Cardiac septum (tissue), 1 donor: ENCODE results near the gene FARP2. TPM values are rescaled to one million over a fixed set of nuclear protein-coding genes. Genes with fewer than 3 reads are reported as not detected.
"Not testable (repeated sequence)": the region's sequence is repeated elsewhere in the genome, so short reads cannot be mapped to it uniquely, and the experiment has no call there.

ENCODE experiments used
- DNase-seq: peaks from one replicate; pipeline ENCODE4 v3.0.0-alpha.2; 2020; ENCODE audit warnings: low spot score
- intact Hi-C: fragments of 100-400 bp; cut with DNase I; formaldehyde crosslinking; loops from one replicate; pipeline ENCODE4 v1.14.0; 2022
- total RNA-seq: library from RNA; stranded (reverse); fragmentation: NEBNext Ultra II Directional; extraction: Animal tissue kit (Norgen Biotek cat#: 25700); gene quantifications from one replicate; pipeline ENCODE4 v1.2.1, GENCODE V29; 2021
- donor health status: DM: no; HTN: no; CAD: no.

The FARP2 gene
- total RNA-seq, 1 donor from 2014 or later, result 24.4 TPM

GRCh38 chr2:241508240-241509154 is 152.4 kb downstream of the FARP2 start, which contains the start of gene STK25:
Gene STK25, minus strand, starts transcription at chr2:241508584. Its CDS starts 549 bp downstream, at chr2:241508035.
- intact Hi-C loops, result loop anchor here (5.0 to 10.0 kb wide), 4 partner anchors 49 to 154 kb away; partner anchors contain the start of genes ATG4B, BOK, FARP2 and THAP4
- peak; percentile 98 for DNase-seq

DNA sequence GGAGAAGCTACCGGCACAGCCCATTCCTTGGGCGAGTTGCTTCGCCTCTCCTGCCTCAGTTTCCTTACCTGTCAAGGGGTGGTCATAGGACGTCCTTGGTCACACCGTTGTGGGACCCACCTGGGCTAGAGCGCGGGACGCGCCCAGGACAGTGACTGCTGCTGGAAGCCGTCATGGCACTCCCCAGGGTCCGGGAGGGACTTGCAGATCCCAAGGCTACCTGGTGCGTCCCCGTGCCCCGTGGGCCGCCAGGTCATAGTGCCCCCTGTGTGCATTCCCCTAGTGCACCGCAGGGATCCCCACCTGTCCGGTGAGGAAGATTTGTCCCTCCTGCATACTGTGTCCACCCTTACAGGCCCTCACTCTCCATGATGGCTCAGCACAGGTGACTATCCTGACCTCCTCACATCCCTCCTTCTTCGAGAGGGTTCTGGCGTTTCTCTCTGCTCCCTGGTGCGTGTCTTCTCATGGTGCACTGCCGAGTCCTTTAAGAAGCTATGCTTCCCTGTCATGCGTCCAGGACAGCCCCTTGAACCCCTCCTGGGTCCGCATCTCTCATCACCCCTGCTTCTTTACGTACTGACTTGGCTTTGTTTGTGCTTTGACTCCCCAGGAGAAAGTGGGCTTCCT is 153.2 kb downstream of the FARP2 start:
- no peak for DNase-seq
- intact Hi-C loops, result loop anchor here (5.0 to 10.0 kb wide), 4 partner anchors 48 to 154 kb away; partner anchors contain the start of genes ATG4B, BOK, FARP2 and THAP4

- no peak for DNase-seq
- intact Hi-C loops, result no loop called here
Observed at GRCh38 chr2:241511091-241511741, 155.1 kb downstream of the FARP2 start.

GRCh38 chr2:241514553-241514952 is 158.5 kb downstream of the FARP2 start:
- intact Hi-C loops, result no loop called here
- DNase-seq, result no peak

DNA sequence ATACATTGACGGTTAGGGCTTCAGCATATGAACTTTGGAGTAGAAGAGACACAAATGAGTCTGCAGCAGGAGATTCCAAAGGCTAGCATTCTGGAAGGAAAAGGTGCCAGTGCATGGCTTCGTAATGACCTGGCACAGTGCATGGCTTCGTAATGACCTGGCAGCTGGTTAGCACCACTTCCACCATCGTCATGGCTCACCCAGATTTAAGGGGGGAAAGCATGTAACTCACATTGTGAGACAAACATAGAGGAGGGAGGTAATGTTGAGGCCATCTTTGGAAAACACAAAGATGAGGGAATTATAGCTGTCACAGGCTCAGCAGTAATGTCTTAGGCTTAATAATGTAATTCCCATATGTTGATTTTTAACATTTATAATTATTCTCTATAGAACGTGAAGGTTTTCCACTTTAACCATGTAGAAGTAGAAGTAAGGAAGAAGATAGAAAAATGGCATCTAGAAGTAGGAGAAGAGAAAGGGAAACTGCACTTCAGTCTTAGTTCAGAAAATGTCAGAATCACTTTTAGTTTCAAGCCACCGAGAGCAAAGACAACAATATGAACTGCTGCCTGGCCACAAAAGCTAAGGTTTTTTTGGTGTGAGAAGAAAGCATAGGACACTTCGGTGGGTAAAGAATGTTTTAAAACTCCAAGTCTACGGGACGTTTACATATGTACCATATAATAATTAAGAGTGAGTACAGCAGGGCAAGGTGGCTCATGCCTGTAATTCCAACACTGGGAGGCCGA is 159.1 kb downstream of the FARP2 start:
- DNase-seq, result no peak
- intact Hi-C loops, result no loop called here

- intact Hi-C loops, result no loop called here
- no peak for DNase-seq
Observed at GRCh38 chr2:241516520-241516965, 160.5 kb downstream of the FARP2 start.

GRCh38 chr2:241517297-241517696 is 161.2 kb downstream of the FARP2 start:
- intact Hi-C loops, result no loop called here
- no peak for DNase-seq

DNA sequence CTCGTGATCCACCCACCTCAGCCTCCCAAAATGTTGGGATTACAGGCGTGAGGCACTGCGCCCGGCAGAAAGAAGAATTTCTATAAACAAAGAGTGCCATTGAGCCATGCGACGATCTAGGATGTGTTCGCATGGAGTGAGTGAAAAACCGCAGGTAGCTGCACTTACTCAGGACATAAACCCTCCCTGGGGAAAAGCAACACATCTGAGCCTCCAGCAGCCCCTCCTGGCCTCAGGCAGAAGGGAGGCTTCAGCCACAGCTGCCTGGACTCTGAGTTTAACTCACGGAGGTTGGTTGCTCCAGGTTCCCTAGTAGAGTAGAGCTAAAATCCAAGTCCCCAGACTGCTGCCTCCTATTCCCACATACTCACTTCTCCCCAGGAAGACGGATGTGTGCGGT is 163.6 kb downstream of the FARP2 start:
- intact Hi-C loops, result no loop called here
- no peak for DNase-seq

DNA sequence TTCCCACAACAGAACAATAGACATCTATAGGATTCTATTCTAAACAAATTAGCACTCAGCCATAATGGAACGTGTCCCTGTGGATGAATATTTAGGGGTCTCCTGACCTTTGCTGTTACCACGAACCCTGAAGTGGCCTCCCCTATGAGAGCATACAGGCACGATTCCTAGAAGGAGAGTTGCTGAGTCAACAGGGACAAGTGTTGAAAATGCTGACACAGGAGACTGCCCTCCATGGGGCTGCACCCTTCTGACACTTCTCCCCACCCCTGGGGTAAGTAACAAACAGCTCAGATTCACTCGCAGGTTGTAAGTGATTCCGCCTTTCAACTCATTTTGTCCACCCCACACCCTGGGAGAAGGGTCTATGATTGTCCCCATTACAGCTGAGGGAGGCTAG is 166.4 kb downstream of the FARP2 start:
- intact Hi-C loops, result no loop called here
- DNase-seq, result no peak

GRCh38 chr2:241525818-241526780 is 170.0 kb downstream of the FARP2 start:
- DNase-seq, intact Hi-C loops: not testable (repeated sequence)

DNA sequence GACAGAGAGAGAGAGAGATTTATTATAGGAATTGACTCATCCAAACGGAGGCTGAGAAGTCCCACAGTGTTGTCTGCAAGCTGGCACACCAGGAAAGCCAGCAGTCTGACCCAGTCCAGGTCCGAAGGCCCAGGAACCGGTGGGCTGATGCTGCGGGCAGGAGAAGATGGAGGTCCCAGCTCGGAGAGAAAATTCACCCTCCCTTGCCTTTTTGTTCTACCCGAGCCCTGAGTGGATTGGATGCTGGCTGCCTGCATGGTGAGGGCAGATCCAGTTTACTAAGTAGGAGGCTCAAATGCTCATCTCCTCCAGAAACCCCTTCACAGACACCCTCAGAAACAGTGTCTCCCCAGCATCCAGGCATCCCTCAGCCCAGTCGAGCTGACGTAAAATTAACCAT is 174.5 kb downstream of the FARP2 start:
- DNase-seq, result no peak
- intact Hi-C loops, result no loop called here

GRCh38 chr2:241531161-241531722 is 175.2 kb downstream of the FARP2 start:
- intact Hi-C loops, result no loop called here
- DNase-seq, result no peak

DNA sequence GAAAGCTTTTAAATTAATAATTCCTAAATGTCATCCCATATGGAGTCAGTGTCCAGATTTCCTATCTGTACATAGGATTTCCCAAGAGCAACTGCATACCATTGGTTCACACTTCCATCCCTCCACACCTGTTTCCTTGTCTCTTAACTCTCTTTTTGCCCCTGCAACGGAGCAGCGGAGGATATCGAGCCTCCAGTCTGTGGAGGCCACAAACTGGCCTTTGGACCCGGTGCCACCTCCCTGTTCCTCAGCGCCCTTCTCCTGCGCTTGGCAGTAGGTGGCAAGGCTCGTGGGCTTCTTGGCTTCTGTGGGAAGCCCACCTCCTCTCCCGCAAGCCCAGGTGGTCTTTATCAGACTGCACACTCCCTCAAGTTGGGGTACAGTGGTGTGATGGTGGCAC is 176.1 kb downstream of the FARP2 start:
- intact Hi-C loops, result no loop called here
- DNase-seq, result no peak

- DNase-seq, result no peak
- intact Hi-C loops, result no loop called here
Observed at GRCh38 chr2:241532733-241533601, 176.9 kb downstream of the FARP2 start.

GRCh38 chr2:241534293-241534692 is 178.2 kb downstream of the FARP2 start:
- intact Hi-C loops, result no loop called here
- DNase-seq, result no peak

DNA sequence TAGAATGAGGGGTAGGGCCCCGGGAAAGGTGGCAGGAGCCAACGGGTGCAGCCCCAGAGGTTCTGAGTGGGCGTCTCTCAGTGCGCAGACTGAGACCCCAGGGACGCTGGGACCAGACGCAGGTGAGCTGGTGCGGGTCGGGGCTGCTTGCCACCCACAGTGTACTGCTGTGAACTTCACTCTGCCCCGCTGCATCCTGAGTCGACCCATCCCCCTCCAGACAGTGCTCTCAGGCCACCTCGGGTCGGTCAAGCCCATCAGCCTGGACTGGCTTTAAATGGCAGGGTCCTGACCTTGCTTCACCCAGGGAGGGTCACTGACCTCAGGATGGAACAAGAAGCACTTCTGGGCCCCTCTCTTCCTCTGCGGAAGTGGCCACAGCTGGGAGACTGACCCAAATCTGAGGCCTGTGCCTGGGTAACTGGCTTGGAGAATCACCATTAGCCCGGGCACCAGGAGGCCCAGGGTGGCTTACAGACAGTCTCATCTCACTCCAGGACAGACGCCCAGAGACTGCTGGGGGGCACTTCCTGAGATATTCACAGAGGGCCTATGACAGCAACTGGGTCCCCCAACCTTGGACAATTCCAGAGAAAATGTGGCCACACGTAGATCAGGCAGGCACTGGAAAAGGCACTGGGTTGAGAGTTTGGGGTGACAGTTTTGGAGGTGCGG is 178.8 kb downstream of the FARP2 start:
- no peak for DNase-seq
- intact Hi-C loops, result no loop called here
